Liver (tissue), 9 donors: ENCODE measurements around the gene STIM2. TPM values are rescaled to one million over a fixed set of nuclear protein-coding genes. Genes with fewer than 3 reads are reported as not detected.

Experiments
- DNase-seq: peaks from one replicate; pipeline ENCODE4 v3.0.0-alpha.2; 2017; ENCODE audit warnings: low spot score
- H3K27ac ChIP-seq, 2 donors: one replicate each; pipeline ENCODE4 v1.7.0; 2013; ENCODE audit warnings: inconsistent platforms in 2 of 2, low read length in 2 of 2, control low read depth in 1 of 2, low read depth in 1 of 2, mild to moderate bottlenecking in 1 of 2
- H3K27me3 ChIP-seq, 4 donors: one replicate each; pipeline versions ENCODE4 v1.6.1 to v1.7.0; 2013; ENCODE audit warnings: low read length in 3 of 4, inconsistent platforms in 1 of 4, mild to moderate bottlenecking in 1 of 4, moderate library complexity in 1 of 4; ENCODE audit not compliant: control insufficient read depth in 4 of 4, insufficient read depth in 4 of 4
- H3K36me3 ChIP-seq, 4 donors: one replicate each; pipeline versions ENCODE4 v1.6.1 to v1.7.0; 2013; ENCODE audit warnings: low read length in 3 of 4, mild to moderate bottlenecking in 3 of 4, low read depth in 1 of 4, moderate library complexity in 1 of 4; ENCODE audit not compliant: control insufficient read depth in 4 of 4, insufficient read depth in 3 of 4
- H3K4me1 ChIP-seq, 4 donors: one replicate each; pipeline versions ENCODE4 v1.6.1 to v1.7.0; 2013; ENCODE audit warnings: low read length in 3 of 4, mild to moderate bottlenecking in 3 of 4, moderate library complexity in 1 of 4; ENCODE audit not compliant: control insufficient read depth in 4 of 4, insufficient read depth in 4 of 4
- H3K4me3 ChIP-seq, 3 donors: one replicate each; pipeline versions ENCODE4 v1.6.1 to v1.7.0; 2013; ENCODE audit warnings: low read length in 3 of 3, control low read depth in 1 of 3, low read depth in 1 of 3, mild to moderate bottlenecking in 1 of 3
- H3K9ac ChIP-seq, 2 donors: one replicate each; pipeline ENCODE4 v1.7.0; 2013; ENCODE audit warnings: low read length in 2 of 2, mild to moderate bottlenecking in 2 of 2, moderate library complexity in 2 of 2, control low read depth in 1 of 2, low read depth in 1 of 2
- H3K9me3 ChIP-seq, 4 donors: one replicate each; pipeline versions ENCODE4 v1.6.1 to v1.7.0; 2013; ENCODE audit warnings: low read length in 3 of 4; ENCODE audit not compliant: control insufficient read depth in 4 of 4
- ATF3 ChIP-seq: IDR thresholded peaks from 2 replicates; pipeline ENCODE4 v1.6.1; 2016; ENCODE audit warnings: antibody characterized with exemption
- CTCF ChIP-seq: fragments of 150-350 bp; IDR thresholded peaks from 2 replicates; pipeline ENCODE4 v1.5.1; 2017; ENCODE audit warnings: improper control_type of control experiment, low read depth, low read length; ENCODE audit not compliant: missing input control
- EGR1 ChIP-seq, 2 donors: IDR thresholded peaks; 2 replicates each; pipeline ENCODE4 v1.6.1; 2016 to 2018; ENCODE audit warnings: antibody characterized with exemption in 2 of 2, low read depth in 2 of 2
- FOXA1 ChIP-seq: IDR thresholded peaks from 2 replicates; pipeline ENCODE4 v1.6.1; 2016; ENCODE audit warnings: antibody characterized with exemption
- FOXA2 ChIP-seq: IDR thresholded peaks from 2 replicates; pipeline ENCODE4 v1.6.1; 2016; ENCODE audit warnings: antibody characterized with exemption
- GABPA ChIP-seq, 2 donors: IDR thresholded peaks in 1 of 2; conservative IDR thresholded peaks in 1 of 2; 2 replicates each; pipeline ENCODE4 v1.6.1; 2016; ENCODE audit warnings: antibody characterized with exemption in 2 of 2, mild to moderate bottlenecking in 1 of 2, moderate library complexity in 1 of 2
- HNF4A ChIP-seq, 2 donors: conservative IDR thresholded peaks; 2 replicates each; pipeline ENCODE4 v1.6.1; 2016; ENCODE audit warnings: antibody characterized with exemption in 2 of 2, mild to moderate bottlenecking in 2 of 2
- HNF4G ChIP-seq: IDR thresholded peaks from 2 replicates; pipeline ENCODE4 v1.6.1; 2016; ENCODE audit warnings: antibody characterized with exemption
- MAX ChIP-seq: IDR thresholded peaks from 2 replicates; pipeline ENCODE4 v1.6.1; 2016; ENCODE audit warnings: antibody characterized with exemption
- NR2F2 ChIP-seq: IDR thresholded peaks from 2 replicates; pipeline ENCODE4 v1.6.1; 2016; ENCODE audit warnings: antibody characterized with exemption
- RAD21 ChIP-seq, 2 donors: IDR thresholded peaks; 2 replicates each; pipeline ENCODE4 v1.6.1; 2016; ENCODE audit warnings: antibody characterized with exemption in 2 of 2, mild to moderate bottlenecking in 2 of 2
- REST ChIP-seq: IDR thresholded peaks from 2 replicates; pipeline ENCODE4 v1.6.1; 2016; ENCODE audit warnings: antibody characterized with exemption, mild to moderate bottlenecking
- RXRA ChIP-seq, 2 donors: IDR thresholded peaks; 2 replicates each; pipeline ENCODE4 v1.6.1; 2017 to 2018; ENCODE audit warnings: antibody characterized with exemption in 2 of 2, mild to moderate bottlenecking in 1 of 2
- SP1 ChIP-seq: IDR thresholded peaks from 2 replicates; pipeline ENCODE4 v1.6.1; 2018; ENCODE audit warnings: antibody characterized with exemption, mild to moderate bottlenecking
- TAF1 ChIP-seq: conservative IDR thresholded peaks from 2 replicates; pipeline ENCODE4 v1.6.1; 2016; ENCODE audit warnings: antibody characterized with exemption, mild to moderate bottlenecking
- YY1 ChIP-seq: IDR thresholded peaks from 2 replicates; pipeline ENCODE4 v1.6.1; 2016; ENCODE audit warnings: antibody characterized with exemption, mild to moderate bottlenecking
- WGBS: extraction: QIAGEN DNeasy Blood & Tissue Kit; methylation state at CpG from one replicate; pipeline ENCODE4 v1.1.7; 2013; 5-methylcytosine and 5-hydroxymethylcytosine counted together
- polyA plus RNA-seq, 2 donors: library from polyadenylated mRNA; stranded (reverse) in 1 of 2; unstranded in 1 of 2; fragments of 200-250 nt in 1 of 2; fragments of >200 nt in 1 of 2; fragmentation: Nextera tagmentation in 1 of 2; extraction: Ambion mirVana in 1 of 2; gene quantifications; one replicate each; pipeline versions ENCODE4 v1.2.1 to v1.2.3, GENCODE V29; 2013 to 2015
- total RNA-seq, 2 donors: library from RNA; depleted of rRNA; stranded (reverse); fragments of >200 nt; gene quantifications; one replicate each; pipeline ENCODE4 v1.2.3, GENCODE V29; 2014
- donor health status: healthy.
- donor health status: healthy.
- donor health status: healthy.
- donor health status: healthy.
- donor health status: healthy.

STIM2 gene
- total and polyA plus RNA-seq, 4 donors: 5.4 to 11.1 (median 6.9) TPM

GRCh38 chr4:26840786-26841185 is 19.9 kb upstream of the STIM2 start:
- H3K27me3 ChIP-seq: no peaks in the 10 kb centered on the region
- H3K9ac ChIP-seq: no peak overlapping the region
- DNase-seq: no peak
- no peaks in the 10 kb centered on the region for H3K36me3 ChIP-seq
- no peak for TF ChIP-seq FOXA2
- no peak for TF ChIP-seq REST
- TF ChIP-seq RAD21 (IDR thresholded peaks at IDR 0.05): no peak
- TF ChIP-seq YY1: no peak
- TF ChIP-seq ATF3: no peak
- TF ChIP-seq TAF1: no peak
- TF ChIP-seq RXRA (IDR thresholded peaks at IDR 0.05): no peak
- no peak for TF ChIP-seq MAX
- no peak for TF ChIP-seq EGR1 (IDR thresholded peaks at IDR 0.05; ENCODE audit: low read depth in 2 of 2)
- TF ChIP-seq SP1: no peak
- H3K4me1 ChIP-seq: no peaks in the 10 kb centered on the region
- H3K9me3 ChIP-seq: no peaks in the 10 kb centered on the region
- H3K27ac ChIP-seq: no peak overlapping the region
- no peak overlapping the region for H3K4me3 ChIP-seq
- WGBS: 76% methylated on average over 5 of the region's 5 CpGs

- H3K4me3 ChIP-seq: no peak overlapping the region
- no peak for DNase-seq
- H3K9me3 ChIP-seq: no peaks in the 10 kb centered on the region
- no peaks in the 10 kb centered on the region for H3K36me3 ChIP-seq
- H3K27ac ChIP-seq: no peak overlapping the region
- TF ChIP-seq NR2F2 (no peak), TAF1 (no peak), HNF4A (conservative IDR thresholded peaks at IDR 0.05) (no peak), REST (no peak), FOXA2 (no peak), CTCF (no peak), YY1 (no peak), FOXA1 (no peak), HNF4G (no peak), SP1 (no peak), MAX (no peak), RXRA (IDR thresholded peaks at IDR 0.05) (no peak), GABPA (IDR thresholded peaks at IDR 0.05 in 1 of 2, conservative IDR thresholded peaks at IDR 0.05 in 1 of 2) (no peak), ATF3 (no peak)
- H3K4me1 ChIP-seq: no peaks in the 10 kb centered on the region
- 73% methylated on average over 2 of the region's 2 CpGs for WGBS
- H3K27me3 ChIP-seq: no peaks in the 10 kb centered on the region
- no peak overlapping the region for H3K9ac ChIP-seq
Measured at GRCh38 chr4:26842911-26843310, 17.7 kb upstream of the STIM2 start.
